Adipose tissue (tissue), 3 donors: ENCODE results near the gene UPF1. TPM values are rescaled to one million over a fixed set of nuclear protein-coding genes. Genes with fewer than 3 reads are reported as not detected.

ENCODE experiments used
- H3K27ac ChIP-seq: one replicate; pipeline ENCODE4 v1.5.1; 2013; ENCODE audit warnings: low read depth, low read length
- WGBS, 3 donors: extraction: QIAGEN DNeasy Blood & Tissue Kit; methylation state at CpG; one replicate each; pipeline ENCODE4 v1.1.7; 2013; 5-methylcytosine and 5-hydroxymethylcytosine counted together
- polyA plus RNA-seq, 3 donors: library from polyadenylated mRNA; stranded (reverse); fragments of 200-250 nt; gene quantifications; one replicate each; pipeline ENCODE4 v1.2.3, GENCODE V29; 2013
- donor health status: healthy with polysubstance abuse.
- donor health status: Bipolar disorder and iron deficiency.
- donor health status: healthy.

The UPF1 gene
- polyA plus RNA-seq, result 10 to 100 TPM; 28.5 to 45.5 (median 35.2) TPM

- 0 to 1% (median 1%) methylated on average over 76 to 96 of the region's 96 CpGs for WGBS, 3 donors
Measured at GRCh38 chr19:18831524-18832305, at the start of gene UPF1. Gene UPF1 (plus strand): TSS chr19:18831959. CDS start chr19:18832210, 251 bp downstream.

GRCh38 chr19:18782559-18783225 lies 49.1 kb upstream of the UPF1 start:
- WGBS, 3 donors, result 82 to 93% (median 84%) methylated on average over 22 of the region's 22 CpGs
- no peak overlapping the region for H3K27ac ChIP-seq

More at GRCh38 chr19:18831524-18832305, at the start of gene UPF1:
- no peak within 1 kb of the TSS for H3K27ac ChIP-seq

GRCh38 chr19:18783958-18784785 lies 47.6 kb upstream of the UPF1 start:
- 84 to 87% (median 87%) methylated on average over 19 of the region's 19 CpGs for WGBS, 3 donors
- H3K27ac ChIP-seq, result no peak overlapping the region

GRCh38 chr19:18784786-18785120 lies 47.0 kb upstream of the UPF1 start:
- WGBS, 3 donors, result 67 to 82% (median 70%) methylated on average over 16 of the region's 16 CpGs
- no peak overlapping the region for H3K27ac ChIP-seq

- no peak overlapping the region for H3K27ac ChIP-seq
- 8 to 11% (median 11%) methylated on average over 56 to 65 of the region's 65 CpGs for WGBS, 3 donors
Measured at GRCh38 chr19:18785179-18786124, 46.3 kb upstream of the UPF1 start.

- no peak overlapping the region for H3K27ac ChIP-seq
- WGBS, 3 donors, result 3 to 4% (median 4%) methylated on average over 66 to 68 of the region's 68 CpGs
Measured at GRCh38 chr19:18788529-18789421, 43.0 kb upstream of the UPF1 start.

GRCh38 chr19:18789422-18789869 lies 42.3 kb upstream of the UPF1 start:
- no peak overlapping the region for H3K27ac ChIP-seq
- 2 to 5% (median 3%) methylated on average over 25 to 38 of the region's 38 CpGs for WGBS, 3 donors

- WGBS, 3 donors, result 1 to 2% (median 2%) methylated on average over 30 to 63 of the region's 65 CpGs
- no peak overlapping the region for H3K27ac ChIP-seq
Measured at GRCh38 chr19:18789883-18790565, 41.7 kb upstream of the UPF1 start.

- H3K27ac ChIP-seq, result no peak within 1 kb of the TSS
- WGBS, 3 donors, result 3 to 5% (median 3%) methylated on average over 61 of the region's 61 CpGs
Measured at GRCh38 chr19:18790566-18791314, 41.0 kb upstream of the UPF1 start, which contains the start of gene COMP. Gene COMP (minus strand): TSS chr19:18791305. CDS start chr19:18791269, 36 bp downstream.

GRCh38 chr19:18791315-18791678 lies 40.5 kb upstream of the UPF1 start:
- WGBS, 3 donors, result 21 to 27% (median 24%) methylated on average over 20 to 21 of the region's 21 CpGs
- no peak overlapping the region for H3K27ac ChIP-seq

- WGBS, 3 donors, result 78 to 82% (median 80%) methylated on average over 3 of the region's 3 CpGs
Measured at GRCh38 chr19:18792661-18793060, 39.1 kb upstream of the UPF1 start.

GRCh38 chr19:18793144-18794028 lies 38.4 kb upstream of the UPF1 start:
- H3K27ac ChIP-seq, result no peak overlapping the region
- WGBS, 3 donors, result 77 to 80% (median 78%) methylated on average over 13 of the region's 13 CpGs

More at GRCh38 chr19:18792661-18793060, 39.1 kb upstream of the UPF1 start:
- no peak overlapping the region for H3K27ac ChIP-seq

GRCh38 chr19:18794029-18794313 lies 37.8 kb upstream of the UPF1 start:
- no peak overlapping the region for H3K27ac ChIP-seq
- 58 to 84% (median 69%) methylated on average over 5 of the region's 5 CpGs for whole genome bisulfite sequencing, 3 donors

- no peak overlapping the region for H3K27ac ChIP-seq
- WGBS, 3 donors, result 93 to 96% (median 94%) methylated on average over 6 of the region's 6 CpGs
Measured at GRCh38 chr19:18794692-18795091, 37.1 kb upstream of the UPF1 start.

GRCh38 chr19:18795540-18795939 lies 36.2 kb upstream of the UPF1 start:
- no peak overlapping the region for H3K27ac ChIP-seq
- 7 to 24% (median 9%) methylated on average over 21 of the region's 21 CpGs for WGBS, 3 donors
